ENCODE measurements around the gene MYF5. TPM values are rescaled to one million over a fixed set of nuclear protein-coding genes. Genes with fewer than 3 reads are reported as not detected.

Gene MYF5
- polyA plus RNA-seq, 3 donors = not detected

GRCh38 chr12:80752464-80752863 lies 35.8 kb downstream of the MYF5 start:
- H3K36me3 Mint-ChIP-seq = no peaks in the 10 kb centered on the region
- H3K4me2 ChIP-seq (replicated peaks; ENCODE audit: extremely low read depth, low read length, poor library complexity, severe bottlenecking) = no peak overlapping the region
- peaks cover 0 to 4% (median 0%) of the 10 kb centered on the region in 7 donors for H3K9me3 Mint-ChIP-seq
- H3K9me3 ChIP-seq (replicated peaks in 1 of 2; ENCODE audit: control insufficient read depth in 1 of 2, insufficient read depth in 1 of 2, low read length in 2 of 2) = no peaks in the 10 kb centered on the region
- H3K27ac ChIP-seq (ENCODE audit: low read depth in 1 of 2, low read length in 2 of 2) = no peak overlapping the region
- H3K9ac ChIP-seq (ENCODE audit: insufficient read depth, low read length, poor library complexity, severe bottlenecking) = no peak overlapping the region
- H3K79me2 ChIP-seq (ENCODE audit: insufficient read depth, low read length) = no peaks in the 10 kb centered on the region
- intact Hi-C loops (cut with micrococcal nuclease) = no loop called here
- no peaks in the 10 kb centered on the region for H3K36me3 ChIP-seq (replicated peaks in 1 of 2; ENCODE audit: control insufficient read depth in 1 of 2, insufficient read depth in 2 of 2, low read length in 2 of 2)
- H3K4me3 Mint-ChIP-seq = no peak overlapping the region
- H3K27me3 Mint-ChIP-seq (ENCODE audit: low read depth in 3 of 3) = peaks cover 0 to 10% (median 7%) of the 10 kb centered on the region in 3 donors
- no peaks in the 10 kb centered on the region for H4K20me1 ChIP-seq (ENCODE audit: insufficient read depth, low read length)
- DNase-seq = no peak
- H3K4me3 ChIP-seq (replicated peaks in 1 of 3; ENCODE audit: low read depth in 2 of 3, low read length in 3 of 3) = no peak overlapping the region
- H3K27ac Mint-ChIP-seq = no peak overlapping the region
- H2AFZ ChIP-seq (ENCODE audit: insufficient read depth, low read depth, low read length, poor library complexity, severe bottlenecking) = no peak overlapping the region
- H3K27me3 ChIP-seq (ENCODE audit: control insufficient read depth in 2 of 2, insufficient read depth in 2 of 2, low read length in 2 of 2) = peaks cover 0 to 4% of the 10 kb centered on the region in 2 donors
- H3K4me1 Mint-ChIP-seq = no peaks in the 10 kb centered on the region
- no peaks in the 10 kb centered on the region for H3K4me1 ChIP-seq (ENCODE audit: control insufficient read depth in 1 of 2, insufficient read depth in 2 of 2, low read length in 2 of 2)
- no peak for TF ChIP-seq CTCF (IDR thresholded peaks at IDR 0.05)

- H2AFZ ChIP-seq (ENCODE audit: insufficient read depth, low read depth, low read length, poor library complexity, severe bottlenecking) = no peak overlapping the region
- no peak for DNase-seq
- peaks cover 0 to 4% of the 10 kb centered on the region in 2 donors for H3K27me3 ChIP-seq (ENCODE audit: control insufficient read depth in 2 of 2, insufficient read depth in 2 of 2, low read length in 2 of 2)
- H3K9me3 ChIP-seq (replicated peaks in 1 of 2; ENCODE audit: control insufficient read depth in 1 of 2, insufficient read depth in 1 of 2, low read length in 2 of 2) = no peaks in the 10 kb centered on the region
- no peak overlapping the region for H3K9ac ChIP-seq (ENCODE audit: insufficient read depth, low read length, poor library complexity, severe bottlenecking)
- WGBS (ENCODE audit: insufficient coverage) = no CpG with 5 or more reads among the region's 3 CpGs
- H3K79me2 ChIP-seq (ENCODE audit: insufficient read depth, low read length) = no peaks in the 10 kb centered on the region
- TF ChIP-seq CTCF (IDR thresholded peaks at IDR 0.05) = no peak
- H3K9me3 Mint-ChIP-seq = no peaks in the 10 kb centered on the region
- H3K4me1 Mint-ChIP-seq = no peaks in the 10 kb centered on the region
- H3K27ac ChIP-seq (ENCODE audit: low read depth in 1 of 2, low read length in 2 of 2) = no peak overlapping the region
- H3K27ac Mint-ChIP-seq = no peak overlapping the region
- H3K4me3 ChIP-seq (replicated peaks in 1 of 3; ENCODE audit: low read depth in 2 of 3, low read length in 3 of 3) = no peak overlapping the region
- H3K4me1 ChIP-seq (ENCODE audit: control insufficient read depth in 1 of 2, insufficient read depth in 2 of 2, low read length in 2 of 2) = no peaks in the 10 kb centered on the region
- H3K36me3 ChIP-seq (replicated peaks in 1 of 2; ENCODE audit: control insufficient read depth in 1 of 2, insufficient read depth in 2 of 2, low read length in 2 of 2) = no peaks in the 10 kb centered on the region
- intact Hi-C loops (cut with micrococcal nuclease) = no loop called here
- no peaks in the 10 kb centered on the region for H4K20me1 ChIP-seq (ENCODE audit: insufficient read depth, low read length)
- H3K4me2 ChIP-seq (replicated peaks; ENCODE audit: extremely low read depth, low read length, poor library complexity, severe bottlenecking) = no peak overlapping the region
- no peaks in the 10 kb centered on the region for H3K36me3 Mint-ChIP-seq
- peaks cover 2 to 13% (median 10%) of the 10 kb centered on the region in 3 donors for H3K27me3 Mint-ChIP-seq (ENCODE audit: low read depth in 3 of 3)
- no peak overlapping the region for H3K4me3 Mint-ChIP-seq
These were observed 37.6 kb downstream of the MYF5 start for GRCh38 chr12:80754274-80754673.
